ENCODE data around the gene PRND.

DNA sequence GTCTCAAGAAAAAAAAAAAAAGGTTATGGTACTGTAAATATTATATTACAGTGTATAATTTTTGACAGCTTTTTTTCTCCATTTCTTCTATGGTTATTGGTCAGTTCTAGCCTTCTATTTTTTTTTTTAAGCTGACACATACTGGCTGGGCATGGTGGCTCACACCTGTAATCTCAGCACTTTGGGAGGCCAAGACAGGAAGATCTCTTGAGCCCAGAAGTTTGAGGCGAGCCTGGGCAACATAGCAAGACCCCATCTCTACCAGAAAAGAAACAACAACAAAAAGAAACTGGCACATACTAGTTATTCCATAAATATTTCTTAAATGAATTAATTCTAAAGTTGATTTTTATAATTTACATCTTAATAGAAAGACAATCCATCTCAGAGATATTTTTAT, 27.6 kb upstream of the PRND start:
- TF ChIP-seq, protein P1, sequence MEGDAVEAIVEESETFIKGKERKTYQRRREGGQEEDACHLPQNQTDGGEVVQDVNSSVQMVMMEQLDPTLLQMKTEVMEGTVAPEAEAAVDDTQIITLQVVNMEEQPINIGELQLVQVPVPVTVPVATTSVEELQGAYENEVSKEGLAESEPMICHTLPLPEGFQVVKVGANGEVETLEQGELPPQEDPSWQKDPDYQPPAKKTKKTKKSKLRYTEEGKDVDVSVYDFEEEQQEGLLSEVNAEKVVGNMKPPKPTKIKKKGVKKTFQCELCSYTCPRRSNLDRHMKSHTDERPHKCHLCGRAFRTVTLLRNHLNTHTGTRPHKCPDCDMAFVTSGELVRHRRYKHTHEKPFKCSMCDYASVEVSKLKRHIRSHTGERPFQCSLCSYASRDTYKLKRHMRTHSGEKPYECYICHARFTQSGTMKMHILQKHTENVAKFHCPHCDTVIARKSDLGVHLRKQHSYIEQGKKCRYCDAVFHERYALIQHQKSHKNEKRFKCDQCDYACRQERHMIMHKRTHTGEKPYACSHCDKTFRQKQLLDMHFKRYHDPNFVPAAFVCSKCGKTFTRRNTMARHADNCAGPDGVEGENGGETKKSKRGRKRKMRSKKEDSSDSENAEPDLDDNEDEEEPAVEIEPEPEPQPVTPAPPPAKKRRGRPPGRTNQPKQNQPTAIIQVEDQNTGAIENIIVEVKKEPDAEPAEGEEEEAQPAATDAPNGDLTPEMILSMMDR (IDR thresholded peaks at IDR 0.05; ENCODE audit: low read depth, low read length): no peak
- TF ChIP-seq EZH2phosphoT487 (IDR thresholded peaks at IDR 0.05; ENCODE audit: low read depth): no peak
